ENCODE results near the gene TMEM89.

DNA sequence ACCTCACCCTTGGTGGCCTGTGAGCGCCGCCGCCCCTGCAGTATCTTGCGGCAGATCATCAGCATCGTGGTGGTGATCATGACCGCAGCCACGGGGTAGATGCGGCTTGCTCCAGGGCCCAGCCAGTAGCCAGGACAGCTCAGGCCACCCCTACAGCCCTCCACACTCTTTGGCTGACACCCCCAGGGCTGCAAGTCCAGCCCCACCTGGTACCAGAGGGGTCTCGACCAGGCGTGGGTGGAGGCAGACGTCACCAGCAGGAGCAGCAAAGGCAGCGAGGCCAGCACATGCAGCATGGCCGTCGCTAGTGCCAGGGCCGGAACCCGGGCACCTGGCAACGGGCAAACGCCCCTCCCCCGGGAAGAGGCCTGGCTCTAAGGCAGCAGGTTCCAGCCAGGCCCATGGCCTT lies at the start of gene TMEM89:
- TF ChIP-seq, protein P1, sequence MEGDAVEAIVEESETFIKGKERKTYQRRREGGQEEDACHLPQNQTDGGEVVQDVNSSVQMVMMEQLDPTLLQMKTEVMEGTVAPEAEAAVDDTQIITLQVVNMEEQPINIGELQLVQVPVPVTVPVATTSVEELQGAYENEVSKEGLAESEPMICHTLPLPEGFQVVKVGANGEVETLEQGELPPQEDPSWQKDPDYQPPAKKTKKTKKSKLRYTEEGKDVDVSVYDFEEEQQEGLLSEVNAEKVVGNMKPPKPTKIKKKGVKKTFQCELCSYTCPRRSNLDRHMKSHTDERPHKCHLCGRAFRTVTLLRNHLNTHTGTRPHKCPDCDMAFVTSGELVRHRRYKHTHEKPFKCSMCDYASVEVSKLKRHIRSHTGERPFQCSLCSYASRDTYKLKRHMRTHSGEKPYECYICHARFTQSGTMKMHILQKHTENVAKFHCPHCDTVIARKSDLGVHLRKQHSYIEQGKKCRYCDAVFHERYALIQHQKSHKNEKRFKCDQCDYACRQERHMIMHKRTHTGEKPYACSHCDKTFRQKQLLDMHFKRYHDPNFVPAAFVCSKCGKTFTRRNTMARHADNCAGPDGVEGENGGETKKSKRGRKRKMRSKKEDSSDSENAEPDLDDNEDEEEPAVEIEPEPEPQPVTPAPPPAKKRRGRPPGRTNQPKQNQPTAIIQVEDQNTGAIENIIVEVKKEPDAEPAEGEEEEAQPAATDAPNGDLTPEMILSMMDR (IDR thresholded peaks at IDR 0.05) = no peak
- TF ChIP-seq POLR2A (IDR thresholded peaks at IDR 0.05) = no peak

All from thyroid gland (tissue), 4 donors.